Dendritic cell treated with granulocyte-macrophage colony-stimulating factor and Interleukin-4, amounts not matched to agents 40 ng/mL and 50 ng/mL, for 4 days (primary cell): ENCODE results near the gene HNRNPUL2.
"Not testable (repeated sequence)": the region's sequence is repeated elsewhere in the genome, so short reads cannot be mapped to it uniquely, and the experiment has no call there.

ENCODE experiments used
- H3K27ac Mint-ChIP-seq: one replicate; pipeline ENCODE4 v1.8.0; 2022; ENCODE audit warnings: mild to moderate bottlenecking, mixed read lengths
- H3K27me3 Mint-ChIP-seq: one replicate; pipeline ENCODE4 v1.8.0; 2022; ENCODE audit warnings: mild to moderate bottlenecking, mixed read lengths
- H3K36me3 Mint-ChIP-seq: one replicate; pipeline ENCODE4 v1.8.0; 2022; ENCODE audit warnings: low read depth, mixed read lengths
- H3K4me1 Mint-ChIP-seq: one replicate; pipeline ENCODE4 v1.8.0; 2022; ENCODE audit warnings: low read depth, mixed read lengths
- H3K4me3 Mint-ChIP-seq: one replicate; pipeline ENCODE4 v1.8.0; 2022; ENCODE audit warnings: mild to moderate bottlenecking, moderate library complexity, mixed read lengths
- H3K9me3 Mint-ChIP-seq: one replicate; pipeline ENCODE4 v1.8.0; 2022; ENCODE audit warnings: mixed read lengths
- intact Hi-C: fragments of 100-400 bp; cut with micrococcal nuclease; formaldehyde crosslinking; loops from one replicate; pipeline ENCODE4 v1.15.0; 2022

The HNRNPUL2 gene

DNA sequence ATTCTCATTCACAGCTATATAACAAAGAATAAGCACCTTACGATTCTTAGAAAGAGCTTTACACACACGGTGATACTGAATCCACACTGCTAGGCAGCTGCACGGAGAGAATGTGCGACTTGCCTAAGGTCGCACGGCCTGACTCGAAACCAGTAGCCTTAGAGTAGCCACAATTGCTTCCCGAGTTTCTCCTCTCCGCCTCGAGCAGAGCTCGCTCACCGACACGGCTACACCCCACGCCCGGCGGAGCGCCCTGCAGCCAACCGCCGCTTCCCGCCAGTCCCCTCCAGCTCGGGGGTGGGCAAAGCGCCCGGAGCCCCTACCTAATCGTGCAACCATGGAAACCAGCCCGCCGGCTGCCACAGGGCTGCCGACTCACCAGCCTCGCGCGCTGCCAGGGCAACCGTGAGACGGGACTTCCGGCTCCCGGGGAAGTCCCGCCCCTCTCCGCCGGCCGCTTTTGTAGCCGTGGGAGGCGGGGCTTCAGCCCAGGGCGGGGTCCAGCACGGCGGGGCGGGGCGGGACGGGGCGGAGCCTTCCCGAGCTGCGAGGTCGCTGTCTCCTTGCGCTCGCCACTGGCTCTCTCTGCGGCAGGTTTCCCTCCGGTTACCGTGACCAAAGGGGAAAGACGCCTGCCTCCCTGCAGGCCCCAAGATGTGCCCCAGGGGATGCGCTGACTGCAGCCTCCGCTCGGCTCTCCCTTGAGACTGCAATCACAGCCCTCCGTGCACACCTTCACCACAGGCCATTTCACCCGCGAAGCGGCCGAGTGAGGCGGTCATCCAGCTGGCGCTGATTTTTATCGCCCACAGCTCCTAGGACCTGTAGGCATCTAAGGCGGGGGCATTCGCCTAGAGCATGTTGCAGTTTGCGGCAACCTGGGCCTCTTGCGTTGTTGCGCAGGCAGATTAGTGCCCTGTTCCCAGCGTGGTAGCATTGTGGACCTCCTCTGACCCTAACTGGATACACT, 21.1 kb downstream of the HNRNPUL2 start:
- Mint-ChIP-seq H3K4me1 (peaks cover 77% of the 10 kb centered on the region), H3K27ac (peak overlapping the region; percentile 92), H3K4me3 (peak overlapping the region; percentile 94), H3K9me3 (no peaks in the 10 kb centered on the region), H3K36me3 (peaks cover 63% of the 10 kb centered on the region), H3K27me3 (no peaks in the 10 kb centered on the region)
- intact Hi-C loops = loop anchor here (5.0 kb wide), 1 partner anchor 114 kb away; the partner anchor contains the start of gene TUT1

DNA sequence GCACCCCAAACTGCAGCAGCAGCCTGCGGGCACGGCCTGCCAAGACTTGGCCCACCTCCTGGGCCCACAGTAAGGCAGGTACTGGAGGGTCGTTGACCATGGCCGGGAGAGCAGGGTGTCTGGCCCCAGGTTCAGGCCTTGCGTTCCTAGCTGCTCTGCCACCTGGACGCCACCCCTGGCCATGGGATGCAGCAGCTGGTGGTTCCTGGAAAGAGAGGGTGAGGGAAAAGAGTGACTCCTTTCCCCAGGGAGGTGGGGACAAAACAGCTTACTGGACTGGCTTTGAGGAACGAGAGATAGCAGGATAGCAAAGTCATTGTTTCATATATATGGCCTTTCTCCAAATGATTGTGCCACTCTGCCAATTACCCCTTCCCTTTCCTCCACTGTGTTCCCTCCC, 21.8 kb downstream of the HNRNPUL2 start:
- H3K27me3 Mint-ChIP-seq = no peaks in the 10 kb centered on the region
- H3K4me3 Mint-ChIP-seq = peak overlapping the region; percentile 94
- H3K27ac Mint-ChIP-seq = peak overlapping the region; percentile 92
- peaks cover 76% of the 10 kb centered on the region for H3K4me1 Mint-ChIP-seq
- intact Hi-C loops = loop anchor here (5.0 kb wide), 1 partner anchor 113 kb away; the partner anchor contains the start of gene TUT1
- H3K9me3 Mint-ChIP-seq = no peaks in the 10 kb centered on the region
- H3K36me3 Mint-ChIP-seq = peaks cover 63% of the 10 kb centered on the region

GRCh38 chr11:62703921-62704320, 23.3 kb downstream of the HNRNPUL2 start:
- peak overlapping the region; percentile 70 for H3K27ac Mint-ChIP-seq
- H3K4me3 Mint-ChIP-seq = peak overlapping the region; percentile 32
- H3K4me1 Mint-ChIP-seq = peaks cover 64% of the 10 kb centered on the region
- H3K27me3 Mint-ChIP-seq, H3K9me3 Mint-ChIP-seq, intact Hi-C loops: not testable (repeated sequence)
- H3K36me3 Mint-ChIP-seq = peaks cover 60% of the 10 kb centered on the region

GRCh38 chr11:62702246-62702645, 25.0 kb downstream of the HNRNPUL2 start:
- Mint-ChIP-seq H3K4me3 (no peak overlapping the region), H3K9me3 (no peaks in the 10 kb centered on the region), H3K4me1 (peaks cover 47% of the 10 kb centered on the region), H3K27me3 (no peaks in the 10 kb centered on the region), H3K36me3 (peaks cover 63% of the 10 kb centered on the region), H3K27ac (peak overlapping the region; percentile 86)
- intact Hi-C loops = no loop called here

- Mint-ChIP-seq H3K27ac (peak overlapping the region; percentile 4), H3K4me1 (peaks cover 9% of the 10 kb centered on the region), H3K27me3 (peaks cover 4% of the 10 kb centered on the region), H3K9me3 (no peaks in the 10 kb centered on the region), H3K4me3 (no peak overlapping the region), H3K36me3 (peaks cover 90% of the 10 kb centered on the region)
- intact Hi-C loops = loop anchor here (1.0 to 10.0 kb wide), 2 partner anchors 14 to 300 kb away; no protein-coding TSS in a partner anchor
These were observed 32.6 kb downstream of the HNRNPUL2 start for GRCh38 chr11:62694455-62695167.

DNA sequence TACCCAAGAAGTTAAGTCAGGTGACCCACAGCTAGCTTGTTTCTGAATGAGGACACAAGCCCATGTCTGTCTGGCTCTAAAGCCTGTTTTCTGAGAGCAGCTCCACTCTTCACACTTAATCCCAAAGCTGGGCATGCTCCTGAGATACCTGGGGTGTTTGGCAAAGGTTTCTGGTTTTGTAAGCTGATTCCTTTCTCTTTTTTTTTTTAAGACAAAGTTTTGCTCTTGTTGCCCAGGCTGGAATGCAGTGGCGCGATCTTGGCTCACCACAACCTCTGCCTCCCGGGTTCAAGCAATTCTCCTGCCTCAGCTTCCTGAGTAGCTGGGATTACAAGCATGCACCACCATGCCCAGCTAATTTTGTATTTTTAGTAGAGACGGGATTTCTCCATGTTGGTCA, 33.6 kb downstream of the HNRNPUL2 start:
- intact Hi-C loops = loop anchor here (1.0 to 10.0 kb wide), 2 partner anchors 13 to 299 kb away; no protein-coding TSS in a partner anchor
- H3K9me3 Mint-ChIP-seq, H3K27ac Mint-ChIP-seq, H3K4me3 Mint-ChIP-seq, H3K4me1 Mint-ChIP-seq: not testable (repeated sequence)
- H3K27me3 Mint-ChIP-seq = peaks cover 11% of the 10 kb centered on the region
- peaks cover 87% of the 10 kb centered on the region for H3K36me3 Mint-ChIP-seq

GRCh38 chr11:62689421-62690183, 37.7 kb downstream of the HNRNPUL2 start, which contains the start of gene LRRN4CL:
TSS of gene LRRN4CL (minus strand) at chr11:62689530. CDS start at chr11:62688508, 1,022 bp downstream.
- H3K36me3 Mint-ChIP-seq = peaks cover 54% of the 10 kb centered on the region
- intact Hi-C loops = loop anchor here (10.0 kb wide), 1 partner anchor 295 kb away; no protein-coding TSS in a partner anchor
- no peak within 1 kb of the TSS for H3K4me3 Mint-ChIP-seq
- no peaks in the 10 kb centered on the region for H3K9me3 Mint-ChIP-seq
- peaks cover 11% of the 10 kb centered on the region for H3K4me1 Mint-ChIP-seq
- H3K27ac Mint-ChIP-seq = no peak within 1 kb of the TSS
- peaks cover 32% of the 10 kb centered on the region for H3K27me3 Mint-ChIP-seq

GRCh38 chr11:62688491-62688890, 38.8 kb downstream of the HNRNPUL2 start:
- H3K4me3 Mint-ChIP-seq = no peak overlapping the region
- H3K27me3 Mint-ChIP-seq = peaks cover 32% of the 10 kb centered on the region
- no peaks in the 10 kb centered on the region for H3K9me3 Mint-ChIP-seq
- intact Hi-C loops = no loop called here
- peaks cover 43% of the 10 kb centered on the region for H3K36me3 Mint-ChIP-seq
- no peak overlapping the region for H3K27ac Mint-ChIP-seq
- H3K4me1 Mint-ChIP-seq = peaks cover 9% of the 10 kb centered on the region

- H3K27me3 Mint-ChIP-seq = peaks cover 32% of the 10 kb centered on the region
- peak overlapping the region; percentile 25 for H3K27ac Mint-ChIP-seq
- H3K36me3 Mint-ChIP-seq = peaks cover 38% of the 10 kb centered on the region
- H3K9me3 Mint-ChIP-seq = no peaks in the 10 kb centered on the region
- intact Hi-C loops = no loop called here
- peak overlapping the region; percentile 48 for H3K4me3 Mint-ChIP-seq
- peaks cover 9% of the 10 kb centered on the region for H3K4me1 Mint-ChIP-seq
These were observed 39.5 kb downstream of the HNRNPUL2 start for GRCh38 chr11:62687508-62688396.

- intact Hi-C loops = no loop called here
- Mint-ChIP-seq H3K27ac (no peak overlapping the region), H3K36me3 (peaks cover 15% of the 10 kb centered on the region), H3K4me1 (peaks cover 23% of the 10 kb centered on the region), H3K27me3 (peaks cover 10% of the 10 kb centered on the region), H3K9me3 (no peaks in the 10 kb centered on the region), H3K4me3 (no peak overlapping the region)
These were observed 44.7 kb downstream of the HNRNPUL2 start for GRCh38 chr11:62682518-62682917.

DNA sequence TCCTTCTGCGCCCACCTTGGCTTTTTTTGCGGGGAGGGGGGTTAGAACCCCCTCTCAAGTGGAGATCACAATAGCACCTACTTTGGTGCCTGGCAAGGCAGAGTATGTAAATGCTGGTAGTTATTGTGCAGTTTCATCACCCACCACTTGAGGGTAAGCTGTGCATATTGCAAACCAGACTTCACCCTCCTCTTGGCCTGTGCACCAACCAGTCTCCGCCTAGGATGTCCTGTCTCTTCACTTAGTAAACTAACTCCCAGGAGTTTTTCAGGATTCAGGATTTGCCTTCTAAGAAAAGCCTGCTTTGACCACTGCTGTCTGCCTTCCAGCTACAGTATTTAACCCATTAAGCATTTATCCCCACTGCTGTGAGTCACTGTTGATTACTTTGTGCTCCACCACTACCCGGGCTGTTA, 46.4 kb downstream of the HNRNPUL2 start:
- Mint-ChIP-seq H3K4me1 (peaks cover 38% of the 10 kb centered on the region), H3K4me3 (peak overlapping the region; percentile 4), H3K27me3 (no peaks in the 10 kb centered on the region), H3K36me3 (peaks cover 32% of the 10 kb centered on the region), H3K27ac (peak overlapping the region; percentile 39), H3K9me3 (no peaks in the 10 kb centered on the region)
- intact Hi-C loops = loop anchor here (1.0 kb wide), 1 partner anchor 13 kb away; no protein-coding TSS in a partner anchor
